PFSK-1 (cell line): ENCODE results near the gene GPRC5C.

Source experiments
- FOXP2 ChIP-seq: optimal IDR thresholded peaks from 2 replicates; pipeline ENCODE3; 2011; ENCODE audit warnings: borderline replicate concordance, control low read depth, inconsistent platforms; ENCODE audit not compliant: insufficient read depth; ENCODE audit errors: extremely low read length, extremely low read depth
- POLR2AphosphoS5 ChIP-seq: IDR thresholded peaks from 2 replicates; pipeline ENCODE4 v1.6.1; 2012; ENCODE audit warnings: low read depth, mild to moderate bottlenecking, control low read depth, low read length, moderate library complexity
- REST ChIP-seq, 2 experiments: IDR thresholded peaks; 2 replicates each; pipeline versions ENCODE4 v1.6.1 to v1.8.0; 2011 to 2012; ENCODE audit warnings: low read depth in 2 of 2, low read length in 2 of 2, control low read depth in 1 of 2, inconsistent platforms in 1 of 2, mild to moderate bottlenecking in 1 of 2, moderate library complexity in 1 of 2; ENCODE audit not compliant: insufficient read depth in 1 of 2
- SIN3A ChIP-seq: IDR thresholded peaks from 2 replicates; pipeline ENCODE4 v1.6.1; 2012; ENCODE audit warnings: mild to moderate bottlenecking, low read length, moderate library complexity, borderline replicate concordance; ENCODE audit not compliant: insufficient read depth
- TAF1 ChIP-seq: IDR thresholded peaks from 2 replicates; pipeline ENCODE4 v1.6.1; 2012; ENCODE audit warnings: low read length, control low read depth, borderline replicate concordance; ENCODE audit not compliant: insufficient read depth

GPRC5C gene

GRCh38 chr17:74391771-74392170, 40.1 kb upstream of the GPRC5C start:
- no peak for TF ChIP-seq TAF1
- TF ChIP-seq REST (IDR thresholded peaks at IDR 0.05; ENCODE audit: insufficient read depth in 1 of 2, low read depth in 2 of 2, low read length in 2 of 2) = no peak
- no peak for TF ChIP-seq POLR2AphosphoS5
- no peak for TF ChIP-seq SIN3A
- TF ChIP-seq FOXP2 = no peak

- TF ChIP-seq POLR2AphosphoS5 (no peak), FOXP2 (no peak), TAF1 (no peak), SIN3A (no peak), REST (IDR thresholded peaks at IDR 0.05; ENCODE audit: insufficient read depth in 1 of 2, low read depth in 2 of 2, low read length in 2 of 2) (no peak)
Observed at GRCh38 chr17:74392848-74393247, 39.0 kb upstream of the GPRC5C start.

- TF ChIP-seq SIN3A (no peak), REST (IDR thresholded peaks at IDR 0.05; ENCODE audit: insufficient read depth in 1 of 2, low read depth in 2 of 2, low read length in 2 of 2) (no peak), POLR2AphosphoS5 (no peak), TAF1 (no peak), FOXP2 (no peak)
Observed at GRCh38 chr17:74393346-74393942, 38.4 kb upstream of the GPRC5C start.

GRCh38 chr17:74394275-74394950, 37.5 kb upstream of the GPRC5C start:
- TF ChIP-seq REST (IDR thresholded peaks at IDR 0.05; ENCODE audit: insufficient read depth in 1 of 2, low read depth in 2 of 2, low read length in 2 of 2) (no peak), POLR2AphosphoS5 (no peak), FOXP2 (no peak), SIN3A (no peak)

GRCh38 chr17:74394977-74395376, 36.9 kb upstream of the GPRC5C start:
- TF ChIP-seq POLR2AphosphoS5 (no peak), REST (IDR thresholded peaks at IDR 0.05; ENCODE audit: insufficient read depth in 1 of 2, low read depth in 2 of 2, low read length in 2 of 2) (no peak), FOXP2 (no peak), SIN3A (no peak), TAF1 (no peak)
